K562 (cell line): ENCODE data around the gene PPIF. TPM values are rescaled to one million over a fixed set of nuclear protein-coding genes. Genes with fewer than 3 reads are reported as not detected.

ENCODE experiments used
- KDM5B ChIP-seq: fragments of 200-600 bp; sonication (generic); IDR thresholded peaks from 2 replicates; pipeline ENCODE4 v1.6.1; 2012; ENCODE audit warnings: low read depth, mild to moderate bottlenecking, moderate library complexity, low read length, control low read depth, inconsistent platforms; ENCODE audit not compliant: insufficient replicate concordance
- KLF16 ChIP-seq: IDR thresholded peaks from 2 replicates; pipeline ENCODE4 v1.6.1; 2016; ENCODE audit warnings: antibody characterized with exemption
- NKRF ChIP-seq: fragments of 450-650 bp; IDR thresholded peaks from 2 replicates; pipeline ENCODE4 v1.6.1; 2016; ENCODE audit warnings: borderline replicate concordance
- TEAD4 ChIP-seq, 2 experiments: sonication (generic) in 1 of 2; formaldehyde crosslinking in 1 of 2; IDR thresholded peaks; 2 replicates each; pipeline versions ENCODE4 v1.6.1 to v1.8.0; 2012 to 2022; ENCODE audit warnings: borderline replicate concordance in 1 of 2, inconsistent platforms in 1 of 2, low read length in 1 of 2, mild to moderate bottlenecking in 1 of 2, missing genetic modification reagents in 1 of 2
- U2AF2 ChIP-seq: fragments of 200-400 bp; formaldehyde crosslinking; optimal IDR thresholded peaks from 2 replicates; pipeline ENCODE3; 2017; ENCODE audit warnings: low read depth, mild to moderate bottlenecking, low read length
- UBTF ChIP-seq, 2 experiments: IDR thresholded peaks; 2 replicates each; pipeline ENCODE4 v1.6.1; 2012; ENCODE audit warnings: improper control_type of control experiment in 2 of 2, low read depth in 2 of 2, low read length in 2 of 2, borderline replicate concordance in 1 of 2
- ZBTB40 ChIP-seq, 2 experiments: fragments of 450-650 bp in 1 of 2; sonication (generic) in 1 of 2; formaldehyde crosslinking in 1 of 2; IDR thresholded peaks; 2 replicates each; pipeline versions ENCODE4 v1.7.1 to v1.9.0; 2016 to 2022; ENCODE audit warnings: inconsistent platforms in 1 of 2, mild to moderate bottlenecking in 1 of 2, missing genetic modification reagents in 1 of 2
- ZBTB9 ChIP-seq: fragments of 450-650 bp; formaldehyde crosslinking; IDR thresholded peaks from 2 replicates; pipeline ENCODE4 v1.4.0; 2020; ENCODE audit warnings: mild to moderate bottlenecking, moderate library complexity
- polyA plus RNA-seq, 8 experiments: library from polyadenylated mRNA; depleted of rRNA in 4 of 8; stranded (reverse) in 5 of 8; unstranded in 3 of 8; fragments of >200 nt; fragmentation: Nextera tagmentation in 2 of 8; fragmentation: Illumina TruSeq in 1 of 8; extraction: Ambion mirVana in 2 of 8; extraction: Trizol in 1 of 8; gene quantifications; 2 replicates each; pipeline versions ENCODE4 v1.2.1 to v1.2.3, GENCODE V29; 2011 to 2014; ENCODE audit warnings: inconsistent platforms in 1 of 8, missing spikeins in 1 of 8
- total RNA-seq, 7 experiments: library from RNA; depleted of rRNA in 6 of 7; stranded (reverse); fragments of >200 nt in 6 of 7; fragmentation: Illumina TruSeq in 2 of 7; extraction: Trizol in 2 of 7; gene quantifications; 2 replicates each; pipeline versions ENCODE4 v1.2.1 to v1.2.3, GENCODE V29; 2011 to 2021; ENCODE audit warnings: low replicate concordance in 1 of 7

The PPIF gene
- total and polyA plus RNA-seq, 9 of the 15 experiments (the other 6 are each of a cell fraction or from before 2014, with no cell fraction given) = 40.9 to 287 (median 117) TPM

GRCh38 chr10:79391231-79392019 is 44.2 kb downstream of the PPIF start (continued):
- TF ChIP-seq ZBTB40 (IDR thresholded peaks at IDR 0.05) = no peak
- no peak for TF ChIP-seq ZBTB40 (CRISPR knock-in tag; IDR thresholded peaks at IDR 0.05)
- TF ChIP-seq UBTF (IDR thresholded peaks at IDR 0.05; ENCODE audit: borderline replicate concordance in 1 of 2, low read depth in 2 of 2, low read length in 2 of 2) = peak; percentile 50 to 96; a peak in 2 of 4 replicates
- no peak for TF ChIP-seq NKRF
- no peak for TF ChIP-seq U2AF2
- no peak for TF ChIP-seq ZBTB9
- TF ChIP-seq TEAD4 (IDR thresholded peaks at IDR 0.05; ENCODE audit: low read length) = peak; percentile 59
- TF ChIP-seq TEAD4 (CRISPR knock-in tag; IDR thresholded peaks at IDR 0.05; ENCODE audit: borderline replicate concordance) = no peak
- peak; percentile 14 for TF ChIP-seq KDM5B
- TF ChIP-seq KLF16 = peak; percentile 64; the same call in 1 of the 2 replicates
